ENCODE data around the gene IL6. TPM values are rescaled to one million over a fixed set of nuclear protein-coding genes. Genes with fewer than 3 reads are reported as not detected.
"Not testable (repeated sequence)": the region's sequence is repeated elsewhere in the genome, so short reads cannot be mapped to it uniquely, and the experiment has no call there.

IL6 gene
- total RNA-seq, 1 experiment from 2014 or later = 0.85 TPM

DNA sequence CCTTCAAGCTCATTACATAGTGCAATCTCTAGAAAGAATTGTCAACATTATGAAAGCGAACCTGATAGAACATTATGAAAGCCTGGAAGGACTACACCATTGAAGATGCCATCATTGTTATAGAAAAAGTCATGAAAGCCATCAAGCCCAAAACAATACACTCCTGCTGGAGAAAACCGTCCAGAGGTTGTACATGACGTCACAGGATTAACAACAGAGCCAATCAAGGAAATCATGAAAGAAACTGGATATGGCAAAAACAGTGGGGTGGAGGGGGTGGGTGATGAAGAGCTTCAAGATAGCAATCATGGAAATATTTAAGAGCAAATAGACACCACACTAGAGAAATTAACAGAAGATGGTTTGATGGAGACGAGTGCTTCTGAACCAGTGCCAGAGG lies 50.0 kb downstream of the IL6 start:
- Histone ChIP-seq H3K79me1 (ENCODE audit: insufficient read depth, low read depth, low read length, poor library complexity, severe bottlenecking) (no peaks in the 10 kb centered on the region), H3K79me2 (ENCODE audit: insufficient read depth, low read length) (no peaks in the 10 kb centered on the region), H4K5ac (ENCODE audit: insufficient read length, low read depth, low read length) (no peak overlapping the region), H3K4me2 (ENCODE audit: insufficient read depth, insufficient read length, low read length) (no peak overlapping the region), H3K56ac (ENCODE audit: insufficient read length, low read depth, low read length) (no peak overlapping the region), H2AK5ac (ENCODE audit: insufficient read length, low read length) (no peak overlapping the region), H4K91ac (ENCODE audit: insufficient read length, low read depth, low read length) (no peak overlapping the region), H2BK15ac (ENCODE audit: low read depth, low read length) (no peak overlapping the region), H3K23ac (ENCODE audit: insufficient read length, low read depth, low read length) (no peak overlapping the region), H2BK12ac (ENCODE audit: insufficient read length, low read depth, low read length) (no peak overlapping the region), H4K8ac (replicated peaks; ENCODE audit: insufficient read length, low read depth, low read length) (no peak overlapping the region), H3K18ac (ENCODE audit: insufficient read length, low read depth, low read length) (no peak overlapping the region), H3K14ac (ENCODE audit: insufficient read depth, low read length) (no peak overlapping the region), H3K9me3 (ENCODE audit: control insufficient read depth, low read depth, low read length) (no peaks in the 10 kb centered on the region), H3K27me3 (ENCODE audit: insufficient read depth, low read length) (no peaks in the 10 kb centered on the region), H4K20me1 (ENCODE audit: control insufficient read depth, insufficient read depth, insufficient read length) (no peaks in the 10 kb centered on the region), H3K27ac (ENCODE audit: insufficient read length, low read depth, low read length) (no peak overlapping the region), H2AFZ (ENCODE audit: low read length) (no peak overlapping the region), H2BK120ac (ENCODE audit: low read depth, low read length, poor library complexity, severe bottlenecking) (no peak overlapping the region), H2BK20ac (ENCODE audit: low read depth, low read length, poor library complexity, severe bottlenecking) (no peak overlapping the region), H2BK5ac (ENCODE audit: insufficient read length, low read length) (no peak overlapping the region), H3K9ac (ENCODE audit: extremely low read depth, insufficient read length, low read length) (no peak overlapping the region), H3K4ac (ENCODE audit: low read depth, low read length) (no peak overlapping the region), H3K23me2 (ENCODE audit: insufficient read length, low read depth, low read length, poor library complexity, severe bottlenecking) (no peaks in the 10 kb centered on the region), H3K4me1 (ENCODE audit: insufficient read depth, low read length) (no peaks in the 10 kb centered on the region), H3T11ph (ENCODE audit: low read length) (no peak overlapping the region)
- H3K27me3 Mint-ChIP-seq (ENCODE audit: low read depth) = no peaks in the 10 kb centered on the region
- no peaks in the 10 kb centered on the region; a peak in 1 of 7 replicates for H3K36me3 Mint-ChIP-seq (ENCODE audit: insufficient read depth in 1 of 3, low read depth in 3 of 3)
- TF ChIP-seq, protein P1, sequence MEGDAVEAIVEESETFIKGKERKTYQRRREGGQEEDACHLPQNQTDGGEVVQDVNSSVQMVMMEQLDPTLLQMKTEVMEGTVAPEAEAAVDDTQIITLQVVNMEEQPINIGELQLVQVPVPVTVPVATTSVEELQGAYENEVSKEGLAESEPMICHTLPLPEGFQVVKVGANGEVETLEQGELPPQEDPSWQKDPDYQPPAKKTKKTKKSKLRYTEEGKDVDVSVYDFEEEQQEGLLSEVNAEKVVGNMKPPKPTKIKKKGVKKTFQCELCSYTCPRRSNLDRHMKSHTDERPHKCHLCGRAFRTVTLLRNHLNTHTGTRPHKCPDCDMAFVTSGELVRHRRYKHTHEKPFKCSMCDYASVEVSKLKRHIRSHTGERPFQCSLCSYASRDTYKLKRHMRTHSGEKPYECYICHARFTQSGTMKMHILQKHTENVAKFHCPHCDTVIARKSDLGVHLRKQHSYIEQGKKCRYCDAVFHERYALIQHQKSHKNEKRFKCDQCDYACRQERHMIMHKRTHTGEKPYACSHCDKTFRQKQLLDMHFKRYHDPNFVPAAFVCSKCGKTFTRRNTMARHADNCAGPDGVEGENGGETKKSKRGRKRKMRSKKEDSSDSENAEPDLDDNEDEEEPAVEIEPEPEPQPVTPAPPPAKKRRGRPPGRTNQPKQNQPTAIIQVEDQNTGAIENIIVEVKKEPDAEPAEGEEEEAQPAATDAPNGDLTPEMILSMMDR (conservative IDR thresholded peaks at IDR 0.05) = no peak
- H3K9me3 Mint-ChIP-seq = no peaks in the 10 kb centered on the region
- no peak for DNase-seq
- H3K27ac Mint-ChIP-seq = no peak overlapping the region
- H3K4me3 Mint-ChIP-seq = no peak overlapping the region
- H3K4me1 Mint-ChIP-seq = no peaks in the 10 kb centered on the region
- no CpG with 5 or more reads among the region's 4 CpGs for WGBS (ENCODE audit: extremely low coverage, insufficient read length, low lambda C conversion rate)

DNA sequence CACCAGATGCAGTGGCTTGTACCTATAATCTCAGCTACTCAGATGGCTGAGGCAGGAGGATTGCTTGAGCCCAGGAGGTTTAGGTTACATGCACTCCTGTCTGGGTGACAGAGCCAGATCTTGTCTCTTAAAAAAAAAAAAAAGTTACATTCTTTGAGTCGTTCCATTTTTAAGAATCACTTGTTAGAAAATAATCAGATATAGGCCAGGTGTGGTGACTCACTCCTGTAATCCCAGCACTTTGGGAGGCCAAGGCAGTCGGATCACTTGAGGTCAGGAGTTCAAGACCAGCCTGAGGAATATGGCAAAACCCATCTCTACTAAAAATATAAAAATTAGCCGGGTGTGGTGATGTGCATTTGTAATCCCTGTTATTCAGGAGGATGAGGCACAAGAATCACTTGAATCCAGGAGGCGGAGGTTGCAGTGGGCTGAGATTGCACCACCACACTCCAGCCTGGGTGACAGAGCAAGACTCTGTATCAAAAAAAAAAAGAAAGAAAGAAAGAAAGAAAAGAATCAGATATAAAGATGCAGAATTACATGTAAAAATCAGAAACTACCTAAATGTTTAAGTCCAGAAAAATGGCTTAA lies 52.8 kb downstream of the IL6 start:
- H3K4me1 Mint-ChIP-seq = not testable (repeated sequence)

More for the DNA sequence above, 52.8 kb downstream of the IL6 start:
- not testable (repeated sequence) for H3K9ac ChIP-seq (ENCODE audit: extremely low read depth, insufficient read length, low read length); H2BK15ac ChIP-seq (ENCODE audit: low read depth, low read length); H4K5ac ChIP-seq (ENCODE audit: insufficient read length, low read depth, low read length); H2BK12ac ChIP-seq (ENCODE audit: insufficient read length, low read depth, low read length); H3K4me2 ChIP-seq (ENCODE audit: insufficient read depth, insufficient read length, low read length); H3K4ac ChIP-seq (ENCODE audit: low read depth, low read length); H3K14ac ChIP-seq (ENCODE audit: insufficient read depth, low read length); H3K23ac ChIP-seq (ENCODE audit: insufficient read length, low read depth, low read length); H3K4me3 Mint-ChIP-seq; DNase-seq; H4K91ac ChIP-seq (ENCODE audit: insufficient read length, low read depth, low read length); H3K4me1 ChIP-seq (ENCODE audit: insufficient read depth, low read length); H3K79me2 ChIP-seq (ENCODE audit: insufficient read depth, low read length); H3T11ph ChIP-seq (ENCODE audit: low read length); H4K8ac ChIP-seq (replicated peaks; ENCODE audit: insufficient read length, low read depth, low read length); H3K27ac Mint-ChIP-seq; H3K36me3 Mint-ChIP-seq (ENCODE audit: insufficient read depth in 1 of 3, low read depth in 3 of 3); H3K18ac ChIP-seq (ENCODE audit: insufficient read length, low read depth, low read length); H3K56ac ChIP-seq (ENCODE audit: insufficient read length, low read depth, low read length); H2BK20ac ChIP-seq (ENCODE audit: low read depth, low read length, poor library complexity, severe bottlenecking); H3K27me3 ChIP-seq (ENCODE audit: insufficient read depth, low read length); H3K9me3 Mint-ChIP-seq; H2AK5ac ChIP-seq (ENCODE audit: insufficient read length, low read length); H2BK120ac ChIP-seq (ENCODE audit: low read depth, low read length, poor library complexity, severe bottlenecking); H2BK5ac ChIP-seq (ENCODE audit: insufficient read length, low read length); H3K27me3 Mint-ChIP-seq (ENCODE audit: low read depth); H2AFZ ChIP-seq (ENCODE audit: low read length); H3K9me3 ChIP-seq (ENCODE audit: control insufficient read depth, low read depth, low read length); H3K79me1 ChIP-seq (ENCODE audit: insufficient read depth, low read depth, low read length, poor library complexity, severe bottlenecking); H3K27ac ChIP-seq (ENCODE audit: insufficient read length, low read depth, low read length); H3K23me2 ChIP-seq (ENCODE audit: insufficient read length, low read depth, low read length, poor library complexity, severe bottlenecking); H4K20me1 ChIP-seq (ENCODE audit: control insufficient read depth, insufficient read depth, insufficient read length)
- WGBS (ENCODE audit: extremely low coverage, insufficient read length, low lambda C conversion rate) = no CpG with 5 or more reads among the region's 4 CpGs

All from H9 (cell line).